Fibroblast of lung (primary cell): Measurements from ENCODE around the gene ADIPOQ. TPM values are rescaled to one million over a fixed set of nuclear protein-coding genes. Genes with fewer than 3 reads are reported as not detected.

Source experiments
- DNase-seq, 2 donors: peaks; one replicate each; pipeline versions ENCODE4 v3.0.0 to v3.0.0-alpha.2; 2010; ENCODE audit warnings: low read depth in 2 of 2
- H2AFZ ChIP-seq: 2 replicates; pipeline ENCODE4 v1.5.1; 2012; ENCODE audit warnings: low read length, control low read depth, inconsistent platforms
- H3K27ac ChIP-seq: 2 replicates; pipeline ENCODE4 v1.5.1; 2011; ENCODE audit warnings: low read length, control low read depth; ENCODE audit not compliant: insufficient read depth
- H3K27me3 ChIP-seq: 2 replicates; pipeline ENCODE4 v1.5.1; 2011; ENCODE audit warnings: mild to moderate bottlenecking, low read length; ENCODE audit not compliant: control insufficient read depth, insufficient read depth
- H3K36me3 ChIP-seq: 2 replicates; pipeline ENCODE4 v1.5.1; 2011; ENCODE audit warnings: low read length; ENCODE audit not compliant: control insufficient read depth, insufficient read depth
- H3K4me1 ChIP-seq: 2 replicates; pipeline ENCODE4 v1.5.1; 2011; ENCODE audit warnings: low read length; ENCODE audit not compliant: control insufficient read depth, insufficient read depth; ENCODE audit errors: extremely low read depth
- H3K4me2 ChIP-seq: 2 replicates; pipeline ENCODE4 v1.5.1; 2011; ENCODE audit warnings: low read length, control low read depth; ENCODE audit not compliant: insufficient read depth; ENCODE audit errors: extremely low read depth
- H3K4me3 ChIP-seq, 4 experiments: fragments of 200-600 bp in 1 of 4; sonication (generic) in 1 of 4; replicated peaks in 1 of 4; 2 replicates each; pipeline ENCODE4 v1.5.1; 2011 to 2016; ENCODE audit warnings: low read length in 4 of 4, low read depth in 3 of 4, mild to moderate bottlenecking in 3 of 4, control low read depth in 2 of 4, inconsistent platforms in 1 of 4, mixed read lengths in 1 of 4; ENCODE audit not compliant: insufficient read depth in 1 of 4; ENCODE audit errors: control extremely low read depth in 1 of 4
- H3K79me2 ChIP-seq: 2 replicates; pipeline ENCODE4 v1.5.1; 2012; ENCODE audit warnings: mild to moderate bottlenecking, low read length, inconsistent platforms; ENCODE audit not compliant: control insufficient read depth, insufficient read depth
- H3K9ac ChIP-seq: 2 replicates; pipeline ENCODE4 v1.5.1; 2011; ENCODE audit warnings: mild to moderate bottlenecking, low read length, control low read depth; ENCODE audit not compliant: insufficient read depth
- H3K9me3 ChIP-seq: 2 replicates; pipeline ENCODE4 v1.5.1; 2012; ENCODE audit warnings: low read depth, low read length; ENCODE audit not compliant: control insufficient read depth, insufficient read depth
- H4K20me1 ChIP-seq: 2 replicates; pipeline ENCODE4 v1.5.1; 2011; ENCODE audit warnings: low read length; ENCODE audit not compliant: control insufficient read depth, insufficient read depth; ENCODE audit errors: extremely low read depth
- EZH2 ChIP-seq: IDR thresholded peaks from 2 replicates; pipeline ENCODE4 v1.5.1; 2012; ENCODE audit warnings: low read length, control low read depth, mild to moderate bottlenecking; ENCODE audit errors: missing control alignments
- polyA plus RNA-seq, 2 donors: library from polyadenylated mRNA; depleted of rRNA in 1 of 2; stranded (reverse) in 1 of 2; unstranded in 1 of 2; fragments of >200 nt; gene quantifications; 2 replicates each; pipeline ENCODE4 v1.2.1, GENCODE V29; 2011 to 2012; ENCODE audit warnings: missing spikeins in 1 of 2
- total RNA-seq: library from RNA; depleted of rRNA; stranded (reverse); fragments of >200 nt; gene quantifications from 2 replicates; pipeline ENCODE4 v1.2.1, GENCODE V29; 2014
- TF ChIP-seq, protein P1 (sequence below), 2 donors: IDR thresholded peaks in 1 of 2; conservative IDR thresholded peaks in 1 of 2; 1 replicate in 1 of 2; 2 replicates in 1 of 2; pipeline ENCODE4 v1.5.1; 2011 to 2012; ENCODE audit warnings: low read length in 2 of 2, control low read depth in 1 of 2, inconsistent platforms in 1 of 2, low read depth in 1 of 2, mild to moderate bottlenecking in 1 of 2

The ADIPOQ gene
- total and polyA plus RNA-seq, 2 donors (not counting 1 experiment from before 2014, with no cell fraction given): not detected

- Histone ChIP-seq H3K27me3 (no peaks in the 10 kb centered on the region), H3K27ac (no peak overlapping the region), H3K9me3 (no peaks in the 10 kb centered on the region), H3K36me3 (no peaks in the 10 kb centered on the region), H4K20me1 (no peaks in the 10 kb centered on the region), H3K79me2 (no peaks in the 10 kb centered on the region), H3K4me3 (no peak overlapping the region), H3K4me1 (no peaks in the 10 kb centered on the region), H3K9ac (no peak overlapping the region), H2AFZ (no peak overlapping the region), H3K4me2 (no peak overlapping the region)
- no peak for DNase-seq
- TF ChIP-seq, protein P1, sequence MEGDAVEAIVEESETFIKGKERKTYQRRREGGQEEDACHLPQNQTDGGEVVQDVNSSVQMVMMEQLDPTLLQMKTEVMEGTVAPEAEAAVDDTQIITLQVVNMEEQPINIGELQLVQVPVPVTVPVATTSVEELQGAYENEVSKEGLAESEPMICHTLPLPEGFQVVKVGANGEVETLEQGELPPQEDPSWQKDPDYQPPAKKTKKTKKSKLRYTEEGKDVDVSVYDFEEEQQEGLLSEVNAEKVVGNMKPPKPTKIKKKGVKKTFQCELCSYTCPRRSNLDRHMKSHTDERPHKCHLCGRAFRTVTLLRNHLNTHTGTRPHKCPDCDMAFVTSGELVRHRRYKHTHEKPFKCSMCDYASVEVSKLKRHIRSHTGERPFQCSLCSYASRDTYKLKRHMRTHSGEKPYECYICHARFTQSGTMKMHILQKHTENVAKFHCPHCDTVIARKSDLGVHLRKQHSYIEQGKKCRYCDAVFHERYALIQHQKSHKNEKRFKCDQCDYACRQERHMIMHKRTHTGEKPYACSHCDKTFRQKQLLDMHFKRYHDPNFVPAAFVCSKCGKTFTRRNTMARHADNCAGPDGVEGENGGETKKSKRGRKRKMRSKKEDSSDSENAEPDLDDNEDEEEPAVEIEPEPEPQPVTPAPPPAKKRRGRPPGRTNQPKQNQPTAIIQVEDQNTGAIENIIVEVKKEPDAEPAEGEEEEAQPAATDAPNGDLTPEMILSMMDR (conservative IDR thresholded peaks at IDR 0.05 in 1 of 2, IDR thresholded peaks at IDR 0.05 in 1 of 2; ENCODE audit: low read depth in 1 of 2, low read length in 2 of 2): no peak
- no peak for TF ChIP-seq EZH2
Measured at GRCh38 chr3:186895406-186895805, 52.9 kb downstream of the ADIPOQ start.

- H3K9me3 ChIP-seq: no peaks in the 10 kb centered on the region
- H3K27me3 ChIP-seq: no peaks in the 10 kb centered on the region
- no peak overlapping the region for H2AFZ ChIP-seq
- H4K20me1 ChIP-seq: no peaks in the 10 kb centered on the region
- TF ChIP-seq, protein P1 (conservative IDR thresholded peaks at IDR 0.05 in 1 of 2, IDR thresholded peaks at IDR 0.05 in 1 of 2; ENCODE audit: low read depth in 1 of 2, low read length in 2 of 2): no peak
- TF ChIP-seq EZH2: no peak
- no peak overlapping the region for H3K9ac ChIP-seq
- no peak overlapping the region for H3K4me2 ChIP-seq
- no peaks in the 10 kb centered on the region for H3K79me2 ChIP-seq
- no peak for DNase-seq
- H3K27ac ChIP-seq: no peak overlapping the region
- H3K36me3 ChIP-seq: no peaks in the 10 kb centered on the region
- no peaks in the 10 kb centered on the region for H3K4me1 ChIP-seq
- no peak overlapping the region for H3K4me3 ChIP-seq
Measured at GRCh38 chr3:186896006-186896405, 53.5 kb downstream of the ADIPOQ start.

GRCh38 chr3:186896875-186897274 is 54.4 kb downstream of the ADIPOQ start:
- no peak for TF ChIP-seq EZH2
- TF ChIP-seq, protein P1 (conservative IDR thresholded peaks at IDR 0.05 in 1 of 2, IDR thresholded peaks at IDR 0.05 in 1 of 2; ENCODE audit: low read depth in 1 of 2, low read length in 2 of 2): no peak
- Histone ChIP-seq H3K36me3 (no peaks in the 10 kb centered on the region), H3K79me2 (no peaks in the 10 kb centered on the region), H3K4me2 (no peak overlapping the region), H3K27ac (no peak overlapping the region), H4K20me1 (no peaks in the 10 kb centered on the region), H3K27me3 (no peaks in the 10 kb centered on the region), H2AFZ (no peak overlapping the region), H3K9ac (no peak overlapping the region), H3K4me3 (no peak overlapping the region), H3K9me3 (no peaks in the 10 kb centered on the region), H3K4me1 (no peaks in the 10 kb centered on the region)
- no peak for DNase-seq
